HAP-1 (cell line): ENCODE results near the gene AGBL3.
"Not testable (repeated sequence)": the region's sequence is repeated elsewhere in the genome, so short reads cannot be mapped to it uniquely, and the experiment has no call there.

Source experiments
- DNase-seq, 2 experiments: peaks; one replicate each; pipeline ENCODE4 v3.0.0-alpha.2; 2016 to 2020; ENCODE audit warnings: low spot score in 2 of 2
- H3K27me3 ChIP-seq: fragments of 250-450 bp; sonication (Bioruptor Pico); 2 replicates; pipeline ENCODE4 v1.5.1; 2020; ENCODE audit warnings: low read depth, mild to moderate bottlenecking, moderate library complexity
- H3K36me3 ChIP-seq: fragments of 250-450 bp; sonication (Bioruptor Pico); replicated peaks from 2 replicates; pipeline ENCODE4 v1.5.1; 2020; ENCODE audit warnings: mild to moderate bottlenecking
- H3K4me1 ChIP-seq: fragments of 250-450 bp; sonication (Bioruptor Pico); 2 replicates; pipeline ENCODE4 v1.5.1; 2020; ENCODE audit warnings: mild to moderate bottlenecking
- H3K4me3 ChIP-seq: fragments of 250-450 bp; sonication (Bioruptor Pico); 2 replicates; pipeline ENCODE4 v1.5.1; 2020; ENCODE audit warnings: mild to moderate bottlenecking, moderate library complexity
- H3K9me3 ChIP-seq: fragments of 250-450 bp; sonication (Bioruptor Pico); 2 replicates; pipeline ENCODE4 v1.5.1; 2020; ENCODE audit warnings: mild to moderate bottlenecking, moderate library complexity
- in situ Hi-C: fragments of 300-500 bp; cut with MboI; formaldehyde crosslinking; loops from 3 replicates; pipeline ENCODE4 v1.14.3; 2020; ENCODE audit warnings: low sequenced_read_pairs, inconsistent platforms, mixed read lengths

The AGBL3 gene

GRCh38 chr7:135164357-135165061 is 178.2 kb downstream of the AGBL3 start:
- peaks cover 56% of the 10 kb centered on the region for H3K36me3 ChIP-seq
- 0 out of 2 replicates have a peak, but pooled peaks cover 6% of the 10 kb centered on the region for H3K9me3 ChIP-seq
- in situ Hi-C loops: loop anchor here (25.0 kb wide), 1 partner anchor 177 kb away; the partner anchor contains the start of gene AGBL3
- no peak overlapping the region for H3K4me3 ChIP-seq
- DNase-seq: no peak
- H3K4me1 ChIP-seq: peaks cover 5% of the 10 kb centered on the region
- no peaks in the 10 kb centered on the region for H3K27me3 ChIP-seq

GRCh38 chr7:135165862-135166261 is 179.6 kb downstream of the AGBL3 start:
- no peak for DNase-seq
- peaks cover 66% of the 10 kb centered on the region for H3K36me3 ChIP-seq
- in situ Hi-C loops: loop anchor here (25.0 kb wide), 1 partner anchor 179 kb away; the partner anchor contains the start of gene AGBL3

GRCh38 chr7:135166338-135166990 is 180.2 kb downstream of the AGBL3 start:
- DNase-seq: no peak
- H3K4me1 ChIP-seq: peaks cover 9% of the 10 kb centered on the region
- in situ Hi-C loops: loop anchor here (25.0 kb wide), 1 partner anchor 179 kb away; the partner anchor contains the start of gene AGBL3
- H3K4me3 ChIP-seq: no peak overlapping the region
- 0 out of 2 replicates have a peak, but pooled peaks cover 6% of the 10 kb centered on the region for H3K9me3 ChIP-seq
- peaks cover 66% of the 10 kb centered on the region for H3K36me3 ChIP-seq
- H3K27me3 ChIP-seq: no peaks in the 10 kb centered on the region

More at GRCh38 chr7:135165862-135166261, 179.6 kb downstream of the AGBL3 start:
- H3K9me3 ChIP-seq: 0 out of 2 replicates have a peak, but pooled peaks cover 6% of the 10 kb centered on the region
- H3K27me3 ChIP-seq: no peaks in the 10 kb centered on the region
- H3K4me1 ChIP-seq: peaks cover 6% of the 10 kb centered on the region
- H3K4me3 ChIP-seq: no peak overlapping the region

DNA sequence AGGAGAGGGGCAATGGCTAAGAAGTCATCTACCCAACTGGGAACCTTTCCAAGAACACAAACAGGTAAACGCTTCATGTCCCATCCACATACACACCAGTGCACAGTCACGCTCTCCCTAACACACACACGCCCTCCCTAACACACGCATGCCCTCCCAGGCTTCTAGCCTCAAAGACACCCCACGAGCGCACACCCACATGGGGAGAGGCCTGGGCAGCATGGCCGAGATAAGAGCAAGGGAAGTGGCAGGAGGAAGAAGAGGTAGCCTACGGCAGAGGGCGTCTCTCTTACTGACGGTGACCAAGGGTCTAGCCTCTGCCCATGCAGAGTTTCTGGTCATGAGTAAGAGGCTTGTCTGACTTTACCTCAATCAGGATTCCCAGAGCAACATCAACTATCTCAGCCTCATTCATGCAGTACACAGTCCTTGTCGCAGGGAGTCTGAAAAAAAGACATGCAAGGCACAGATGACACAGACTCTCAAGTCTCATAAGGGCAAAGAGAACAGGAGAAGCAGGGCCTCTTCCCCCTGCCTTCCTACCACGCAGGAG is 181.1 kb downstream of the AGBL3 start:
- peaks cover 66% of the 10 kb centered on the region for H3K36me3 ChIP-seq
- in situ Hi-C loops: loop anchor here (25.0 kb wide), 1 partner anchor 180 kb away; the partner anchor contains the start of gene AGBL3

DNA sequence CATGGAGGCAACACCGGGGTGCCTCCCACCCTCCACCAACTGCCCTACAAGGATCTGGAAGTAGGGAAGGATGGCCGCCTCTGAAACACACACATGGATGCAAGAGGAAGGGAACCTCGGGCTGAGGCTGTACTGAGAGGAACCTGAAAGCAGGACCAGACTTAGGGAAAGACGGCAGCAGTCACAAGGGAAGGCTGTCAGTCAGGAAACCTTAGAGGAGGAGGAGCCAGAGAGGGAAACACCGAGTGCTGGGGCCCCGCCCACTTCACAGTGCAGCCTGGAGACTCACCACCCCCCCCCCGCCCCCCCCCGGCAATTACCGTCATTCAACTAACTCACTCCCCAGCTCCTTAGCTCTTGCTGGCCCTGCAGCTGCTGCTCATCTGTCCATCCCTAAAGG is 181.7 kb downstream of the AGBL3 start:
- H3K4me1 ChIP-seq: peaks cover 9% of the 10 kb centered on the region
- no peak overlapping the region for H3K4me3 ChIP-seq
- H3K27me3 ChIP-seq: no peaks in the 10 kb centered on the region
- in situ Hi-C loops: loop anchor here (25.0 kb wide), 1 partner anchor 181 kb away; the partner anchor contains the start of gene AGBL3
- no peaks in the 10 kb centered on the region for H3K9me3 ChIP-seq
- peaks cover 66% of the 10 kb centered on the region for H3K36me3 ChIP-seq
- DNase-seq: no peak

More for the DNA sequence above, 181.1 kb downstream of the AGBL3 start:
- Histone ChIP-seq H3K4me1 (peaks cover 9% of the 10 kb centered on the region), H3K4me3 (no peak overlapping the region), H3K9me3 (0 out of 2 replicates have a peak, but pooled peaks cover 4% of the 10 kb centered on the region), H3K27me3 (no peaks in the 10 kb centered on the region)
- no peak for DNase-seq

DNA sequence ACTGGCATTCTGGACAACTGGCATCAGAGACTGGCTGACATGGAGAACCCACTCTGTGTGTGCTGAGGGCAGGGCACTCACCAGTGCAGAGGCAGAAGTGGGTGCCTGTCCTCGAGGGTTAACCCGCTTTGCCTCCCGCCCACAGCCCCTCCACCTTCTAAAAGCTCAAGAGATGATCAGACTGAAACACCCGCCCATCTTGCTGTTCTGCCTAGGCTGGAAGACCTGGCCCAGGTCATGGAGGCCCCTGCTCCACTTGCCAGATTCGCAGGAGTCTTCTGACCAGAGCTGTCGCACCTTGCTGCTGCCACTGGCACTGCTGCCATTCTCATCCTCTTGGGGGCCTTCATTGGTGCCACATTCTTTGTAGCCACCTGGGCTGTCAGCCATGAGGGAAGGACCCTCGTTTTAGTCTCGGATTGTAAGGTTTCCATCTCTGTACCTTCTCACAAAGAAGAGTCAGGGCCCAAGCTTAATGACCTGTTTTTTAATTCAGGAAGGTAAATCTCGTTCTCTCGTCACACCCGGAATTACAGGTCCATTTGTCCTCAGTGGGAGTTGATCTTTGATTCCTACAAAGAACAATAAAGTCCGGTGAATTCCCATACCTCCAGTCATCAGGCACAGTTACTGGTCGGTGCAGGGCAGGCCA is 182.3 kb downstream of the AGBL3 start:
- Histone ChIP-seq H3K36me3 (peaks cover 66% of the 10 kb centered on the region), H3K27me3 (no peaks in the 10 kb centered on the region), H3K4me1 (peaks cover 9% of the 10 kb centered on the region), H3K9me3 (no peaks in the 10 kb centered on the region), H3K4me3 (peak overlapping the region; percentile 94; the same call in 1 of the 2 replicates)
- no peak for DNase-seq
- in situ Hi-C loops: loop anchor here (25.0 kb wide), 1 partner anchor 181 kb away; the partner anchor contains the start of gene AGBL3

GRCh38 chr7:135169141-135169963 is 183.0 kb downstream of the AGBL3 start:
- Histone ChIP-seq H3K4me1 (peaks cover 9% of the 10 kb centered on the region), H3K9me3 (no peaks in the 10 kb centered on the region), H3K36me3 (peaks cover 58% of the 10 kb centered on the region), H3K4me3 (peak overlapping the region; percentile 94), H3K27me3 (no peaks in the 10 kb centered on the region)
- DNase-seq: peak; percentile 15 to 71
- in situ Hi-C loops: loop anchor here (25.0 kb wide), 1 partner anchor 182 kb away; the partner anchor contains the start of gene AGBL3

GRCh38 chr7:135169964-135170273 is 183.6 kb downstream of the AGBL3 start:
- H3K9me3 ChIP-seq: no peaks in the 10 kb centered on the region
- DNase-seq: peak in 1 of 2 experiments; percentile 5
- peak overlapping the region; percentile 94 for H3K4me3 ChIP-seq
- H3K4me1 ChIP-seq: peaks cover 9% of the 10 kb centered on the region
- peaks cover 53% of the 10 kb centered on the region for H3K36me3 ChIP-seq
- in situ Hi-C loops: loop anchor here (25.0 kb wide), 1 partner anchor 183 kb away; the partner anchor contains the start of gene AGBL3
- no peaks in the 10 kb centered on the region for H3K27me3 ChIP-seq

- Histone ChIP-seq H3K4me1 (peaks cover 9% of the 10 kb centered on the region), H3K9me3 (no peaks in the 10 kb centered on the region), H3K27me3 (no peaks in the 10 kb centered on the region), H3K4me3 (peak within 1 kb of the TSS; percentile 94), H3K36me3 (peaks cover 48% of the 10 kb centered on the region)
- in situ Hi-C loops: loop anchor here (25.0 kb wide), 1 partner anchor 183 kb away; the partner anchor contains the start of gene AGBL3
- DNase-seq: peak; percentile 90 to 96
These were observed 184.1 kb downstream of the AGBL3 start, which contains the start of gene CYREN for GRCh38 chr7:135170274-135170997. TSS of gene CYREN (minus strand) at chr7:135170707. CDS start at chr7:135168922, 1,785 bp downstream.

DNA sequence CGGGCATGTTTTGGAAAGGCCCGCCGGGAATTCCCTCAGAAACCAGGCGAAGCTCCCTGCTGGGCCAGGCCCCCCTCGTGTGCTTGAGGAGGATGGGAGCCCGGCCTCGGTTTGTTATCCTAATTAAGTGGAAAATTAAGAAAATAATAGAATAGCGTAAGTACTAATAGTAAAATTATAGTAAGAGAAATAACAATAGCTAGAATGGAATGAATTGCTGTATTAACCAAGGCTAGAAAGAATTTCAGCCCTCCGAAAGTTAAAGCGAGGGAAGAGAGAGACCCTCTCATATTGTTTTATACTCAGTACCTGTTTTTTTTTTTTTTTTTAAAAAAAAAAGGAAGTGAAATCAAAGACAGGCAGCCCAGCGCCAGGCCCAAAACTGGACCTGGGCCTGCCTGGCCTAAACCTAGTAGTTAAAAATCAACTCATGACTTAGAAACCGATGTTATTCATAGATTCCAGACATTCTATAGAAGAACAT is 184.7 kb downstream of the AGBL3 start:
- Histone ChIP-seq H3K4me3 (peak overlapping the region; percentile 94), H3K36me3 (peaks cover 42% of the 10 kb centered on the region)
- not testable (repeated sequence) for H3K4me1 ChIP-seq, H3K27me3 ChIP-seq, H3K9me3 ChIP-seq, DNase-seq
- in situ Hi-C loops: loop anchor here (25.0 kb wide), 1 partner anchor 184 kb away; the partner anchor contains the start of gene AGBL3

DNA sequence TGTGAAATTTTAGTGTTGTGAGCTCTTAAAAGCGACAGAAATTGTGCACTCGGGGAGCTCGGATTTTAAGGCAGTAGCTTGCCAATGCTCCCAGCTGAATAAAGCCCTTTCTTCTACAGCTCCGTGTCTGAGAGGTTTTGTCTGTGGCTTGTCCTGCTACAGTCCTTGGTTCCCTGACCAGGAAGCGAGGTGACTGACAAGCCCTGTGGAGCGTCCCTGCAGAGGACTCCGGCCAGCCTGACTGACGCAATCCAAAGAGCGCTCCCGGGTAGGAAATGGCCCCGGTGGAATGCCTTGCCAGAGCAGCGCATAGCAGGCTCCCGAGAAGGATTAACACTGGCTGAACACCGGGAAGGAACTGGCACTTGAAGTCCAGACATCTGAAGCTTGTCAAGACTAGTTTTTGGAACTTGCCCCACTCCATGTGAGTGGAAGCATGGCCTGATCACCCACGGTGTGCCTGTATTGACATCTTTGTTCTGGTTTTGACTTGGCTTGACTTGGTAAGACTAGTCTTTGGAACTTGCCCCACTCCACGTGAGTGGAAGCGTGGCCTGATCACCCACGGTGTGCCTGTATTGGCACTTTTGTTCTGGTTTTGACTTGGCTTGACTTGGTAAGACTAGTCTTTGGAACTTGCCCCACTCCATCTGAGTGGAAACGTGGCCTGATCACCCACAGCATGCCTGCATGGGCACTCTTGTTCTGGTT is 185.4 kb downstream of the AGBL3 start:
- in situ Hi-C loops: loop anchor here (25.0 kb wide), 1 partner anchor 184 kb away; the partner anchor contains the start of gene AGBL3

More for the DNA sequence above, 185.4 kb downstream of the AGBL3 start:
- not testable (repeated sequence) for H3K4me3 ChIP-seq, H3K4me1 ChIP-seq, H3K9me3 ChIP-seq, DNase-seq, H3K27me3 ChIP-seq
- peaks cover 35% of the 10 kb centered on the region for H3K36me3 ChIP-seq
